ENCODE data around the gene EHMT1.

The EHMT1 gene

DNA sequence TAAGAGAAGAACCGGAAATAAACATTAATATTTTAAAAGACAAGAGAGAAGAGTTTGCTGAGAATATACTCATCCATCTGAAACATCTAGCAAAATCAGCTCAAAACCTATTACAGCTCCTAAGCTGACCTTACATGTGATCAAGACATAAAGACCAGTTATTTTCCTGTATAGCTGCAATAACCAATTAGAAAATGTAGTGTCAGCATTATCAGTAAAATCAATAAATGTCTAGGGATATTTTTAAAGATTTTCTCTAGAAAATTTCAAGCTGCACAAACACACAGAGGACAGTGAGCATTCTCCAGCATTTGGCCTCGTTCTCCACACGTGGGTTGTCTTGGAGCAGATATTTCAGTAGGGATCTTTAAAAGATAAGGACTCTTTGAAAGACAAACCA is 131.2 kb downstream of the EHMT1 start:
- Histone ChIP-seq H3K4me1 (ENCODE audit: insufficient read depth, poor library complexity, severe bottlenecking) (no peaks in the 10 kb centered on the region), H3K9me3 (ENCODE audit: severe bottlenecking) (no peaks in the 10 kb centered on the region), H3K4me3 (ENCODE audit: severe bottlenecking) (no peak overlapping the region), H3K27ac (ENCODE audit: poor library complexity, severe bottlenecking) (no peak overlapping the region), H3K36me3 (ENCODE audit: low read depth) (peaks cover 35% of the 10 kb centered on the region), H3K27me3 (ENCODE audit: insufficient read depth, poor library complexity, severe bottlenecking) (no peaks in the 10 kb centered on the region)
- ATAC-seq (ENCODE audit: low read depth): no peak
- TF ChIP-seq, protein P1, sequence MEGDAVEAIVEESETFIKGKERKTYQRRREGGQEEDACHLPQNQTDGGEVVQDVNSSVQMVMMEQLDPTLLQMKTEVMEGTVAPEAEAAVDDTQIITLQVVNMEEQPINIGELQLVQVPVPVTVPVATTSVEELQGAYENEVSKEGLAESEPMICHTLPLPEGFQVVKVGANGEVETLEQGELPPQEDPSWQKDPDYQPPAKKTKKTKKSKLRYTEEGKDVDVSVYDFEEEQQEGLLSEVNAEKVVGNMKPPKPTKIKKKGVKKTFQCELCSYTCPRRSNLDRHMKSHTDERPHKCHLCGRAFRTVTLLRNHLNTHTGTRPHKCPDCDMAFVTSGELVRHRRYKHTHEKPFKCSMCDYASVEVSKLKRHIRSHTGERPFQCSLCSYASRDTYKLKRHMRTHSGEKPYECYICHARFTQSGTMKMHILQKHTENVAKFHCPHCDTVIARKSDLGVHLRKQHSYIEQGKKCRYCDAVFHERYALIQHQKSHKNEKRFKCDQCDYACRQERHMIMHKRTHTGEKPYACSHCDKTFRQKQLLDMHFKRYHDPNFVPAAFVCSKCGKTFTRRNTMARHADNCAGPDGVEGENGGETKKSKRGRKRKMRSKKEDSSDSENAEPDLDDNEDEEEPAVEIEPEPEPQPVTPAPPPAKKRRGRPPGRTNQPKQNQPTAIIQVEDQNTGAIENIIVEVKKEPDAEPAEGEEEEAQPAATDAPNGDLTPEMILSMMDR (IDR thresholded peaks at IDR 0.05; ENCODE audit: poor library complexity, severe bottlenecking): no peak
- DNase-seq (ENCODE audit: low spot score): no peak

DNA sequence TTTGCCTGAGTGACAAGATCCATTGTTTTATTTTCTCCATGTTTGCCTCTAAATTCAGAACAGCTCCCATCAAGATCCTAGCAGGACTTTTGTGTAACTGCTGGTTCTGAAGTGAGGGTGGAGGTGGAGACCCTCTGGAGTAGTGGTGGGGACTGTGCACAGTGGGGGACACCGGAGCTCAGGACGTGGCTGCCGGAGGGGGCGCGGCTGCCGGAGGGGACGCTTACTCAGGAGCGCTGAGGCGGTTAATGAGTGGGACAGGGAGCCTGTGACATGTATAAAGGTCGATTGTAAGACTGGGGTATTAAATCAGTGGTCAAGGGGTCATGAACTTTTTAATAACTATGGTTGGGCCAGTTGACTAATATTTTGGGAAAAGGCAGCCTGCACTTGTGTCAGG is 131.8 kb downstream of the EHMT1 start:
- Histone ChIP-seq H3K27me3 (ENCODE audit: insufficient read depth, poor library complexity, severe bottlenecking) (no peaks in the 10 kb centered on the region), H3K27ac (ENCODE audit: poor library complexity, severe bottlenecking) (no peak overlapping the region), H3K9me3 (ENCODE audit: severe bottlenecking) (no peaks in the 10 kb centered on the region), H3K36me3 (ENCODE audit: low read depth) (peaks cover 34% of the 10 kb centered on the region), H3K4me1 (ENCODE audit: insufficient read depth, poor library complexity, severe bottlenecking) (no peaks in the 10 kb centered on the region), H3K4me3 (ENCODE audit: severe bottlenecking) (no peak overlapping the region)
- TF ChIP-seq, protein P1 (IDR thresholded peaks at IDR 0.05; ENCODE audit: poor library complexity, severe bottlenecking): no peak
- DNase-seq (ENCODE audit: low spot score) (no peak), ATAC-seq (ENCODE audit: low read depth) (no peak)

DNA sequence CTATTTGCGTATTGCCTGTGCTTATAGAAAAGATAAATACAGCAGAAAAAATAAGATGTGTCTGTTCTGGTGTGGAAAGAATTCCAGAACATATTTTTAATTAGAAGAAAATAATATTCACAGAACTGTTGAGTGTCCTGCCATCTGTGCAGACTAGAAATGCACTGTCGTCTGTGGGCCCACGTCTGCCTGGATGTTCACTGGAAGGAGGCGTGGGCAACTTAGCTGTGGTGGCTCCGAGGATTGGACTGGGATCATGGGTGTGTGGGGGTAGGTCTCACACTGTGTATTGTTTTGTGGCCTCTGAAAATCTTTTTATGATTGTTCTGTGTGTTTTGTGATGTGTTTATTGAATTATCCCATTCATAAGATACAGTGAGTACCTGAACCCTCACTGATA is 132.8 kb downstream of the EHMT1 start:
- no peak for ATAC-seq (ENCODE audit: low read depth)
- no peak for DNase-seq (ENCODE audit: low spot score)
- TF ChIP-seq, protein P1 (IDR thresholded peaks at IDR 0.05; ENCODE audit: poor library complexity, severe bottlenecking): no peak
- no peak overlapping the region for H3K4me3 ChIP-seq (ENCODE audit: severe bottlenecking)
- peaks cover 30% of the 10 kb centered on the region for H3K36me3 ChIP-seq (ENCODE audit: low read depth)
- H3K27ac ChIP-seq (ENCODE audit: poor library complexity, severe bottlenecking): no peak overlapping the region
- H3K4me1 ChIP-seq (ENCODE audit: insufficient read depth, poor library complexity, severe bottlenecking): peaks cover under 1% of the 10 kb centered on the region
- no peaks in the 10 kb centered on the region for H3K27me3 ChIP-seq (ENCODE audit: insufficient read depth, poor library complexity, severe bottlenecking)
- no peaks in the 10 kb centered on the region for H3K9me3 ChIP-seq (ENCODE audit: severe bottlenecking)

DNA sequence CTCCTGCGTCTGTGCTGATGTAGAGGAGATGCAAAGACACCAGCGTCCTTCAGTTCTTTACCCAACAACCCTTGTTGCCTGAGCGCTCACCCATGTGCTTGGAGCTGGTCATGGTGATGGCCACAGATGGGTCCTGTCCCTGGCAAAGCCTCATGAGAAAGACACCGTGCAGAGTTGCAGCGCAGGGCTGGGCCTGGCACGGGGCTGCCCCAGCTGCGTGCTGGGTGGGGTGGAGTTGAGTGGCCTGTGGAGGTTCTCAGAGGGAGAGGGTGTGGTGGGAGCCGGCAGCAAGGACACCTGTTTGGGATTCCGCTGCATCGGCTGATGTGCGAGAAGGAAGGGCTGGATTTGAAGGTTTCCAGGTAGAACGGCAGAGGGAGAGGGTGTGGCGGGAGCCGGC is 133.6 kb downstream of the EHMT1 start:
- DNase-seq (ENCODE audit: low spot score) (no peak), ATAC-seq (ENCODE audit: low read depth) (no peak)
- Histone ChIP-seq H3K27me3 (ENCODE audit: insufficient read depth, poor library complexity, severe bottlenecking) (no peaks in the 10 kb centered on the region), H3K27ac (ENCODE audit: poor library complexity, severe bottlenecking) (no peak overlapping the region), H3K9me3 (ENCODE audit: severe bottlenecking) (no peaks in the 10 kb centered on the region), H3K4me3 (ENCODE audit: severe bottlenecking) (no peak overlapping the region), H3K36me3 (ENCODE audit: low read depth) (peaks cover 26% of the 10 kb centered on the region), H3K4me1 (ENCODE audit: insufficient read depth, poor library complexity, severe bottlenecking) (peaks cover 8% of the 10 kb centered on the region)
- TF ChIP-seq, protein P1 (IDR thresholded peaks at IDR 0.05; ENCODE audit: poor library complexity, severe bottlenecking): no peak

DNA sequence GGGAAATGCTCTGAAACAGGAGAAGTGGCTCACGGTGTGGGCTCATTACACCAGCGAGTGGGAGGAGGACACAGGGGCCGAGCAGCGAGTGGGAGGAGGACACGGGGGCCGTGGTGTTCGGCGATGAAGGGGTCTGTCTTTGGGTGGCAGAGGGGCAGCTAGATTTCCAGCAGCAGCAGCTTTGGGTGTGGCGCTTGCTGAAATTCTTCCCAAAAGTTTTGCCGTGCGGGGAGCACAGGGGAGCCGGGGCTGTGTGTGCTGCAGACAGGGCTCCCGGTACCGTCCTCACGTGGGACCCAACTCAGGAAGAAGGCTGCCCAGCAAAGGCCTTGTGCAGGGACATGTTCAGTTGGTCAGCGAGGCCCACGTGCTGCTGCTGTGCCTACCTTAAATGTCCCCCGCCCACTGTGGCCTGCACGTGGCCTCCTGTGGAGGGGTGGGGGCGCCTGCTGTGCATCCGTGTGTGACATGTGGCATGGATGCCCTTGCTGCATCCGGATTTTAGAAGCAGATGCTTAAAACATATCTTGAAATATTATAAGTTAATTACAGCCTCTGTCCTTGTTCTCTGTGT is 134.5 kb downstream of the EHMT1 start:
- TF ChIP-seq, protein P1 (IDR thresholded peaks at IDR 0.05; ENCODE audit: poor library complexity, severe bottlenecking): no peak
- no peaks in the 10 kb centered on the region for H3K27me3 ChIP-seq (ENCODE audit: insufficient read depth, poor library complexity, severe bottlenecking)
- H3K27ac ChIP-seq (ENCODE audit: poor library complexity, severe bottlenecking): no peak overlapping the region
- no peak for DNase-seq (ENCODE audit: low spot score)
- ATAC-seq (ENCODE audit: low read depth): no peak
- H3K9me3 ChIP-seq (ENCODE audit: severe bottlenecking): no peaks in the 10 kb centered on the region
- H3K4me1 ChIP-seq (ENCODE audit: insufficient read depth, poor library complexity, severe bottlenecking): peaks cover 11% of the 10 kb centered on the region
- H3K4me3 ChIP-seq (ENCODE audit: severe bottlenecking): no peak overlapping the region
- H3K36me3 ChIP-seq (ENCODE audit: low read depth): peaks cover 33% of the 10 kb centered on the region

All from RWPE2 (cell line).